DMS53 (cell line): Measurements from ENCODE around the gene NTS.

Experiments used
- DNase-seq: peaks from one replicate; lab custom pipeline; 2025; lab: John Stamatoyannopoulos, UW

The NTS gene, protein sequence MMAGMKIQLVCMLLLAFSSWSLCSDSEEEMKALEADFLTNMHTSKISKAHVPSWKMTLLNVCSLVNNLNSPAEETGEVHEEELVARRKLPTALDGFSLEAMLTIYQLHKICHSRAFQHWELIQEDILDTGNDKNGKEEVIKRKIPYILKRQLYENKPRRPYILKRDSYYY

DNA sequence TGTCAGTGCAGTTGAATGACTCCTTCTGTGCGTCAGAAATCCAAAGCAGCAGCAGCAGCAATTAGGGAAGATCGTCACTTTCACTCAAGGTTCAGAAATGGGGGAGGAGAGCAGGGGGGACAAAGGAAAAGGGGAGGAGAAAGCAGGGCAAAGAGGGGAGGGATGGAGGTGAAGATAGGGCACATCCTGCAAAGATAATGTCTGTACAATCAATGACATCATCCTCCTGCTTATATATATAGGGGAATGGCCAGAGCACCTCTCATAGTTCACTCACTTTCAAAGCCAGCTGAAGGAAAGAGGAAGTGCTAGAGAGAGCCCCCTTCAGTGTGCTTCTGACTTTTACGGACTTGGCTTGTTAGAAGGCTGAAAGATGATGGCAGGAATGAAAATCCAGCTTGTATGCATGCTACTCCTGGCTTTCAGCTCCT, at the start of gene NTS:
Gene NTS, plus strand, starts transcription at position 265 of the 431 bp plus-strand sequence. Its CDS starts 109 bp downstream, at position 374.
- peak; percentile 50 for DNase-seq

DNA sequence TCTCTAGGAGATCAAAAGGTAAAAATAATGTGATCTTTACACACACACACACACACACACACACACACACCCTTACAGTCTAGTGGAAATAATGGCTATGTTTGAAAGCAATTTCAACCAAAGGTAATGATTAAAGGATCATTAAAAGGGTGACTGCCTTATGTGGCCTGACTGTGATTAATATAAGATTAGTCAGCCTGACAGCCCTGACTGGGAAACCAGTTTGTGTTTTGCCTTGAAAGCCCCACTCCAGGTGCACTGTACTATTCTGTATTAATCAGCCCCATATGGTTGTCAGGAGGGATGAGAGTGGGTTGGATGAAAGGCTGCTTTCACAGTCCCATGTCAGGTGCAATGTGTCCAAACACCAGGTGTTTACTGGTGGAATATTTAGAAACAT, 48.3 kb upstream of the NTS start:
- DNase-seq: peak; percentile 43

DNA sequence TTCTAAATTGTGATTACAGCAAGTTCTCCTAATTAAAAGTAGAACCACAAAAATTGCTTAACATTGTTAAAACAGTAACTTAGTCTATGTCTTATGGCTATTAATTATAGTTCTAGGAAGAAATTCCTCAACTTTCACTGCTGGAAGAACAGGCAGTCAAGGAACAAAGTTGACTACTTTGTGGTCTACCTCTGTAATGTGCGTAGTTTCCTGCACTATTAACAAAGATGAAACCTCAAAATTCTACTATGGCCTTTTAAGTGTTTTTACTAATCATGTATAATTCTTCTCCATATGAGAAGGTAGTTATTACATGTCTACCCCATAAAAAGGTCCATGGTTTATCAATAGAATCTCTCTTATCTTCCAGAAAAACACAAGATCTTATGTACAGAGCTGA, 45.5 kb upstream of the NTS start:
- no peak for DNase-seq

GRCh38 chr12:85829391-85829790, 44.7 kb upstream of the NTS start:
- DNase-seq: no peak

DNA sequence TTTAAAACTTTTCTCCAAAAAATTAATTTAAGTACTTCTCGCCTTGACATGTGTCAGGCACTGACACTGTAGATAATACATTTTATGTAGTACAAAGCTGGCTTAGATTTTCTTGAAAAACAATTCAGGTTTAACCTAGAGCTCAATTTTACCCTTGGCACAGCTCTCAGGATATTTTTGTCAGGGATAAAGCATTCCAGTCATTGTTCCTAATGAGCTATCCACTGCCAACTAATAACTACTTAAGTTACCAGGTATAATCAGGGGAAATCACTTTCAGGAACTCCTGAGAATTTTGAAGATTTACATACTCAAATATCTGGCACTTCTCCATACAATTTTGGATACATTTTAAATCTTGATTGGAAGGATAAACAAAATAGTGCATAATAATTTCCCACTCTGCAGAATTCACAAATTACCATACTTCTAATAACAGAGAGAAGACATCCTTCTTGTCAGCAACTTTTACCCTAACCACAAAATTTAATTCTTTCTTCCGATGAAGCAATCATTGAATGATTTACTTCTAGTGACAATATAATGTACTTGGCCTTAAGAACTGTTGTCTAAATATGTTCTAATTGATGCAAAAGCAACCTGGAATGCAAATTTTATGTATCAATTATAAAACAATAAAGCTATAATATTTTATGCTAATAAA, 42.6 kb upstream of the NTS start:
- no peak for DNase-seq

GRCh38 chr12:85833579-85833978, 40.5 kb upstream of the NTS start:
- no peak for DNase-seq

- DNase-seq: no peak
These were observed 39.7 kb upstream of the NTS start for GRCh38 chr12:85834378-85834777.

- peak; percentile 42 for DNase-seq
These were observed 38.5 kb upstream of the NTS start for GRCh38 chr12:85835426-85836196.

GRCh38 chr12:85836197-85837090, 37.7 kb upstream of the NTS start, which contains the start of gene RASSF9:
RASSF9 (minus strand) TSS chr12:85836409; CDS start chr12:85836201, 208 bp downstream.
- DNase-seq: peak; percentile 42

DNA sequence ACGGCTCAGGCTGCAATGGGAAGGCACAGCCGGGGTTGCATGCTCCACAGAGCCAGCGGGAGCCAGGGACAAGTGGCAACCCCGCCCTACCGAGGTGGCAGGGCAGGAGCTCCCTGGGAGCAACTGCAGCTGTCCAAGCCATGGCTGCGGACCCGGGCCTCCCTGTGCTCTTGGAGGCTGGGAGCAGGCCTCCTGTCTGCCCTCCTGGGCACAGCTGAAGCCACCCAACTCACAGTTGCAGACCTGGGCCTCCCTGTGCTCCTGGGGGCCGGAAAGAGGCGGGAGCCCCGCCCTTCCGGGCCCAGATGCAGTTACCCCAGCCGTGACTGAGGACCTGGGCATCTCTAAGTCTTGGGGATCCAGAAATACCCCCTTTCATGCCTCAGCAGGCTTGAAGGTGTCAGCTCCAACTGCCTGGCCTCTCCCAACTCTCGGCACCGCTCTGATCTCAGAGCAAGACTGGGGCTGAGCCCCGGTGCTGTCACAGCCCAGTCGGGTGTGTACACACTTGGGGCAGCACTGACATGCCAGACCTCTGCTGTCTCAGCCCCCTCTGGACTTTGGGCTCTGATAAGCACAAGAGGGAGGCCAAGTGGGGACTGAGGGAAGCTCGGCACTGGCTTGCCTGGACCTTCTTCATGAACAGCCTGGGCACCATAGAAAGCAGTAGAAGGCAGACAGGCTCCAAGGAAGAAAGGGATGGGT, 30.3 kb upstream of the NTS start:
- DNase-seq: no peak

DNA sequence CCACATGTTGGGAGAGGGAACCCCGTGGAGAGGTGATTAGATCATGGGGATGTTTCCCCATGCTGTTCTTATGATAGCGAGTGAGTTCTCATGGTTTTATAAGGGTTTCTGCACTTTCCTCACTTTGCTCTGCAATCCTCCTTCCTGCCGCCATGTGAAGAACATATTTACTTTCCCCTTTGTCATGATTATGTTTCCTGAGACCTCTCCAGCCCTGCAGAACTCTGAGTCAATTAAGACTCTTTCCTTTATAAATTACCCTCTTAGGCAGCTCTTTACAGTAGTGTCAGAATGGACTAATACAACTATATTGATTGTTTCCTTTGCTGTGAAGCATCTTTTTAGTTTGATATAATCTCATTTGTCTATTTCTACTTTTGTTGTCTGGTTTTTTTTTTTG, 24.8 kb upstream of the NTS start:
- DNase-seq: no peak

DNA sequence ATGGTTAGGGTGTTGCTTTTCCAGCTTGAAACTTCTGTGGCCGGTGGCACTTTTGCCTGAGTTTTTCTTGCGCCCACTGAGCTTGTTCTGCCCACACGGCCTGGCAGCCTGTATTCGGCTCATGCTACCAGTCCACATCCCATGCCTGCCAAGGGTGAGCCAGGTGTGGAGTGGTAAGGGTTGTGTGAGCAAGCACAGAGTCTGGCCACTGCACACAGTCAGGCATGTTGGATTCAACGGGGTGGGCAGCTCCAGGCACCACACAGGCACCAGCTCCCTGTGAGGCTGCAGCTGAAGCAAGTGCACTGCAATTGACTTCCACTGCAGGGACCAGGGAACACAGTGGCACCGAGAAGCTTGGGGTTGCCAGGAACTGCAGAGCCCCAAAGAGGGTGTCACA, 18.8 kb upstream of the NTS start:
- DNase-seq: no peak

GRCh38 chr12:85856966-85857365, 17.1 kb upstream of the NTS start:
- no peak for DNase-seq

DNA sequence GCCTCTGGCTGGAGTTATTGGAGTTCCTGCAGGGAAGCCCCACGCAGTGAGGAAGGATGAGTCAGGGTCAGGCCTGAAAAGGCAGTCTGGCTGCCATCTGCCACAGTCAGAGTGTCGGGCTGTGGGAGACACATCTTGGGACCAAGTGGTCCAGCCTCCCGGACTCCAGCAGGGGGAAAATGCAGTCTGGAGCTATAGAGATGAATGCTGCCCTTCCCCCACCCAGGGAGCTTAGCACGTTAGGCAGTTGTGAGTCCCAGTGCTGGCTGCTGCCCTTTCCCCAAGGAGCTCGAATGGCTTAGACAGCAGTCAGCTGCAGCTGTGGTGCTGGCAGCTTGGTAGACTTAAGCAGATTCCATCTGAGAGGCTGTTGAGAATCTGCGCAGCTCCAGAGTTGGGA, 8.2 kb upstream of the NTS start:
- no peak for DNase-seq

- peak; percentile 83 for DNase-seq
These were observed 6.9 kb upstream of the NTS start for GRCh38 chr12:85866986-85867776.

- peak; percentile 90 for DNase-seq
These were observed 1.5 kb upstream of the NTS start for GRCh38 chr12:85872497-85873091.

DNA sequence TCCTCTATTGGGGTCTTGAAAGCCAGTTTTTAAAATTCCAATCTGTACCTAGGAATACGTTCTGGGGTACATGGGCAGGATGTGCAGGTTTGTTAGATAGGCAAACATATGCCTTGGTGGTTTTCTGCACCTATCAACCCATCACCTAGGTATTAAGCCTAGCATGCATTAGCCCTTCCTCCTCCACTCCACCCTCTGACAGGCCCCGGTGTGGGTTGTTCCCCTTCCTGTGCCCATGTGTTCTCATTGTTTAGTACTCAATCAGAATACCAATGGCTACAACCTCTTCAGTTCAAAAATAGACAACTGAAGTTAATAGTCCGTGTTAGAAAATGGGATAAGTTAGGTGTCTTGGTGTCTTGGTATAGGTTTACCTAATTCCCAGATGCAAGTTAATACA, 3.4 kb downstream of the NTS start:
- DNase-seq: no peak

DNA sequence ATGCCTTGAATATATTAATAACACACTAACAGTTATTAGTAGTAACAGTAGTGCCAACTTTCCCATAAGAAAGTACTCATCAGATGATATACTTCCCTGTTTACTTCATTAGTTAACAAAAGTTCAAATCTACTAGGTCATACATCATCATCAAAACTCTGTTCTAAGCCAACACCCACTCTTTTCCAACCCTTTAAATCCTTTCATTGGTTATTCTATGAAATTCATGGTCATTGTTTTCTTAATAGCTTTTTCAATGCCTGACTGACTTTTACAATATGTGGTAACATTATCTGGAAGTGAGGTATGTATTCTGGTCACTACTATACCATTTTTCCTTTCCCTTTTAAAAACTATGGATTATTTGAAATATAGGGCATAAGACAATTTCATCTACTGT, 9.7 kb downstream of the NTS start:
- DNase-seq: peak; percentile 12

DNA sequence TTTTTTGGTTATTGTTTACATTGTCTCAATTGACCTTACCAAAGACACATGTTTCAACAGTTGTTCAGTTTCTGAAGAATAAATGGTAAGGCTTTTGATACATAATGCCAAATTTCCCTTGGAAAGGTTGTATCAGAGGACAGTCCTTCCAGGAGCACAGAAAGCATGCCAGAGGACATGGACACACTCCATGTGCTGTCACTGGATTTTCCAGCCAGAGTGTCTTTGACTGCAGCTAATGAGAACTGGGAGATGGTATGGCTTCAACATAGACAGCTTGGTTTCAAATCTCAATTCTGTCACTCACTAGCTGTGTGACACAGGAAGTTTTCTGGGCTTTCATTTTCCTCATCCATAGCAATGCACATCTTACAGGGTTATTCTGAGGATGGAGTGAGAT, 20.6 kb downstream of the NTS start:
- DNase-seq: no peak

DNA sequence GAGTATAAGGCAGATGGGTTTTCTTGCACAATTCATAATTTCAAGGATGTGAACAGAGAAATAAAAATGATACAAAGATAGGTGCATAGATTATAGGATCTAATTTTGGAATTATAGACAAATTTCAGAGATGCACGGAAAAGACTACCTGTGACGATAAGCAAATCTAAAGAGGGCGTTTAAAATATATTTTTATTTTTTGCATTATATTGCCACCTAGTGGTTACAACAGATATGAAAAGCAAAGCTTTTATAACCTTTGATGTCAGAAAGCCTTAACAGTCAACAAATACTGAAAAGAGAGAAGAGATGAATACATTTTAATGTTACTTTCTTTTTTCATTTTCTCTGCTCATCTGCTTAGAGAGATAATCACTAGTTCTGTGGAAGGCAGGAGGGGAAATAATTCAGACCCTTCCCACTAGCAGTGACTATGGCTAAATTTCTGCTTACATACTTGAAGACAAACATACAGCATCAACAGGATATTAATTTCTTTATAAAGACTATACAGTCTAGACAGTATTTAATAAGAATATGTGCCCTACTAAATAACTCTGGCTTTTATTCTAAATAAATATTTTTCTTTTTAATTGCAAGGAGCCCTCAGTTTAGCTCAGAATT, 46.3 kb downstream of the NTS start:
- DNase-seq: peak; percentile 77
